HEK293T (cell line): ENCODE data around the gene EMD.

ENCODE experiments used
- CTCF ChIA-PET: fragments of 350-600 bp; formaldehyde crosslinking; extraction: SDS; loops from one replicate; lab custom pipeline; 2021; ENCODE audit warnings: antibody characterized with exemption, inconsistent platforms; lab: Yijun Ruan, JAX
- POLR2A ChIA-PET: fragments of 350-600 bp; formaldehyde crosslinking; extraction: SDS; loops from one replicate; lab custom pipeline; 2020; ENCODE audit warnings: antibody characterized with exemption, inconsistent platforms; lab: Yijun Ruan, JAX
- DNase-seq: peaks from one replicate; pipeline ENCODE4 v3.0.0; 2012; ENCODE audit warnings: mixed read lengths; ENCODE audit errors: extremely low spot score
- ARNT ChIP-seq: fragments of 450-650 bp; IDR thresholded peaks from 2 replicates; pipeline ENCODE4 v1.6.1; 2017; ENCODE audit warnings: mild to moderate bottlenecking
- BHLHE40 ChIP-seq: fragments of 450-650 bp; IDR thresholded peaks from 2 replicates; pipeline ENCODE4 v1.6.1; 2016; ENCODE audit warnings: mild to moderate bottlenecking, moderate library complexity, borderline replicate concordance
- CTBP1 ChIP-seq: fragments of 450-650 bp; IDR thresholded peaks from 2 replicates; pipeline ENCODE4 v1.6.1; 2016; ENCODE audit warnings: borderline replicate concordance
- ELF4 ChIP-seq: fragments of 450-650 bp; IDR thresholded peaks from 2 replicates; pipeline ENCODE4 v1.6.1; 2017; ENCODE audit warnings: antibody characterized with exemption
- FOXA1 ChIP-seq: fragments of 450-650 bp; IDR thresholded peaks from 2 replicates; pipeline ENCODE4 v1.6.1; 2016; ENCODE audit warnings: mild to moderate bottlenecking
- FOXK2 ChIP-seq: fragments of 450-650 bp; IDR thresholded peaks from 2 replicates; pipeline ENCODE4 v1.6.1; 2016; ENCODE audit warnings: mild to moderate bottlenecking
- FOXM1 ChIP-seq: fragments of 450-650 bp; IDR thresholded peaks from 2 replicates; pipeline ENCODE4 v1.6.1; 2017; ENCODE audit warnings: mild to moderate bottlenecking, borderline replicate concordance
- HDGF ChIP-seq: fragments of 450-650 bp; IDR thresholded peaks from 2 replicates; pipeline ENCODE4 v1.6.1; 2017; ENCODE audit warnings: antibody characterized with exemption, borderline replicate concordance
- L3MBTL2 ChIP-seq: fragments of 450-650 bp; conservative IDR thresholded peaks from 2 replicates; pipeline ENCODE4 v1.6.1; 2016; ENCODE audit warnings: mild to moderate bottlenecking
- LEF1 ChIP-seq: fragments of 450-650 bp; IDR thresholded peaks from 2 replicates; pipeline ENCODE4 v1.6.1; 2017; ENCODE audit warnings: mild to moderate bottlenecking, borderline replicate concordance
- NFRKB ChIP-seq: fragments of 450-650 bp; IDR thresholded peaks from 2 replicates; pipeline ENCODE4 v1.6.1; 2016; ENCODE audit warnings: mild to moderate bottlenecking, moderate library complexity
- PKNOX1 ChIP-seq: fragments of 450-650 bp; IDR thresholded peaks from 2 replicates; pipeline ENCODE4 v1.6.1; 2016
- SP1 ChIP-seq: fragments of 450-650 bp; IDR thresholded peaks from 2 replicates; pipeline ENCODE4 v1.6.1; 2017
- SUZ12 ChIP-seq: fragments of 450-650 bp; IDR thresholded peaks from 2 replicates; pipeline ENCODE4 v1.6.1; 2016; ENCODE audit warnings: mild to moderate bottlenecking
- TARDBP ChIP-seq: fragments of 450-650 bp; IDR thresholded peaks from 2 replicates; pipeline ENCODE4 v1.6.1; 2016
- ZNF384 ChIP-seq: fragments of 450-650 bp; IDR thresholded peaks from 2 replicates; pipeline ENCODE4 v1.6.1; 2016

The EMD gene

GRCh38 chrX:154367474-154368308 lies 11.4 kb upstream of the EMD start:
- DNase-seq, result no peak
- POLR2A ChIA-PET, result interaction anchor here (1.1 kb wide), 1 partner anchor 30 kb away, joined by 4 read pairs; the partner anchor contains the start of gene RPL10
- TF ChIP-seq HDGF, result no peak
- no peak for TF ChIP-seq ZNF384
- TF ChIP-seq FOXA1, result no peak
- TF ChIP-seq TARDBP, result no peak
- CTCF ChIA-PET, result no interaction called here

DNA sequence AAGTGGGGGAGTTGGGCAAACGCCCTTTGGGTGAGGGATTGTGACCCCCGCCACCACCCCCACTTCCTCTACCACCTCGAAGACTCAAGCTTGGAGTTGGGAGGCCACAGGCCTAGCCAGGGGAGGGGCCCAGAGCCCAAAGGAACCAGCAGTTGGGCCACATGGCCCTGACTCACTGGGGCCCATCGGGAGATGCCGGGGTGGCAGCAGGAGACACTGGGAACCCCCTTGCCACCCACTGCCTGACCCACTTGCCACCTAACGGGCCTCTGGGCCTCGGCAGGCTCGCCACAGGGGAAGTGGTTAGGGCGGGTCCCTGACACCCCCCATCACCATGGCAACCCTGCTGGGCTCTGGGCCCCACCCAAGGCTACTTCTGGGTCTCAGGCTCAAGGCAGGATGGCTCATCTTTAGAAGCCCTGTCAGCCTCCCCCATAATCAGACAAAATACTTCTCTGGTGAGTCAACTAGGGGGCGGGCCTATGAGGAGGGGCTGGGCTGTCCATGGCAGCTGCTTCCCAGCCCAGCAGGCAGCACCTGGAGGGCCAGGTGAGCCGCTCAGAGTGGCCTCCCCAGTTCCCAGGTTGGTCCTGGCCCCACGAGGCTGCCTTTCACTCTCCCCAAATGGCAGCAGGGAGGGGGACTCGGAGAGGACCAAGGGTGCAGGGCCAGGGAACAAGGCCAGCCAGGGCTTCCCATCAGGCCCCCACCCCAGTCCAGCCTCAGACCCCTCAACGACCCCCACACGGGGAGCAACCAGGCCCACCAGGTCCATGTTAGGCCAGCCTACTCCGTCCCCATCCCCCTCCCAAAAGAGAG lies 10.3 kb upstream of the EMD start:
- POLR2A ChIA-PET, result interaction anchor here (1.4 kb wide), 1 partner anchor 10 kb away, joined by 4 read pairs; the partner anchor contains the start of gene EMD
- TF ChIP-seq HDGF (0 out of 2 replicates have a peak, but pooled peaks have one; percentile 24), FOXA1 (no peak), ARNT (no peak), PKNOX1 (no peak), SP1 (no peak), FOXM1 (no peak), NFRKB (no peak), LEF1 (no peak), ZNF384 (no peak)
- CTCF ChIA-PET, result no interaction called here
- DNase-seq, result no peak

DNA sequence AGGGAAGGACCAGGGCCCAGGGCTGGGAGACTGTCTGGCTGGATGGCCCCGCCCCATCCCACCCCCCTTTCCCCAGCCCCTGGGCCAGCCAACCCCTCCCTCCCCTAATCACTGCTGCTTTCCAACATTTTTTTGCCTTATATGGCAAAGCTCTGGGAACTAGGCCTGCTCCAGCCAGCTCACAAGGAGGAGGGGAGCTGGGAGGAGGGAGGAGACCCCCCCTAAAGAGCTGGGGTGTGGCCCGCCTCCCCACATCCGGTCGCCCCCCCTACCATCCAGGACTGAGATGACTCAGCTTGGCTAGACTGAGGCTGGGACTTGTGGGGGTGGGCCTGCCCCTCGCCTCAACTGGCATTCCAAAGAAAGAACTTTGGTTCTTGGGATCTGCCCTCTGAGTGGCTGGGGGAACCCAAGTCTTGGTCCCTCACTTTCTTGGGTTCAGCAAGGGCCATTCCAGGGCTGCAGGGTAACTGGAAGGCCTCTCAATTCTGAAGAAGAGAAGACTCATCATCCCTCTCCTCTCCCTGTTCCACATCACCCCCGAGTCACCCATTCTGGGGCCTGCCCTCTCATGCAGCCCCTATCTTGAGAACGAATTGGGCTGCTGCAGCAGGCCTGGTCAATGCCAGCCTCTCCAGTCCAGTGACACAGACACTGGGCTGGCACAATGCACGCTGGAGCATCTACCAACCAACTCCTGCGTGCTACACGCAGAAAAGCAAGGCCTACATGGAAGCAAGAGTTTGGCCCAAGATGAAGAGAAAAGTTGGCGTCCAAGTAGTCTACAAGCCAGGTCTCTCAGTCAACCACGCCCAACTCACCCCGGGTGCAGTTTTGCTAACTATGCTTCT lies 9.4 kb upstream of the EMD start:
- TF ChIP-seq FOXA1 (no peak), FOXM1 (0 out of 2 replicates have a peak, but pooled peaks have one; percentile 20), HDGF (0 out of 2 replicates have a peak, but pooled peaks have one; percentile 17), ARNT (no peak), NFRKB (no peak), ELF4 (no peak)
- CTCF ChIA-PET, result interaction anchor here (0.5 kb wide), 1 partner anchor 179 kb away, joined by 3 read pairs; no protein-coding TSS in a partner anchor
- POLR2A ChIA-PET, result interaction anchor here (1.1 to 2.2 kb wide), 4 partner anchors 9 to 179 kb away, joined by 3 to 7 read pairs (median 5); partner anchors contain the start of genes EMD and RPL10
- peak; percentile 43 for DNase-seq

DNA sequence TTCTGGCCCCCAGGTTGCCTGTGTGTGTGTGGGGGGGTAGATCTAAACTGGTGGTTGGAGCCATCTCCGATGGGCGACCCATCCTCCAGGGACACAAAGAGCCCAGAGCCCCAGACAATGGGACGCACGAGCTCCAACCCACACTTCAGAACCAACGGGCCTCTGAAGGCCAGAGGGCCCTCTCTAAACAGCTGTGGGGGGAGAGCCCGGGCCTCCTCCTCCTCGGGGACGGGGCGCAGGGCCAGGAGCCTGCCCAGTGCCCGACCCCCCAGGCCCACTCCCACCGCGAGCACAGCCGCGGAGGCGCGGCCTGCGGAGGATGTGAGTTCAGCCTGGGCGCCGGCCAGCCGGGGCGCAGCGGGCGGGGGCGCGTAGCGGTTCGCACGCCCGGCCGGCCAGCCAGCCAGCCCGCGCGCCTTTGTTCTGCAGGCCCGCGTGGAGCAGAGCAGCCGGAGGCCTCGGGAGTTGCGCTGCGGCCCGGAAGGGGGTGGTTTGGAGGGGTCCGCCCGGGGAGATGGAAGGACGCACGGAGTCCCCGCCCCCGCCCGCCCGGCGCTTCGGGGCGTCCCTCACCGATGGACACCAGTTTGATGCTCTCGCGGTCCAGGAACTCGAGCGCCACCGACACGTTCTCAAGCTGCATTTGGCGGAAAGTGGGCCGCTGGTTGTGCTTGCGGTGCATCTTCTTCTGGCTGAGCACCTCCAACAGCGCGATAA lies 8.6 kb upstream of the EMD start:
- TF ChIP-seq HDGF (0 out of 2 replicates have a peak, but pooled peaks have one; percentile 43), NFRKB (no peak)
- POLR2A ChIA-PET, result interaction anchor here (1.0 to 2.2 kb wide), 7 partner anchors 9 to 350 kb away, joined by 3 to 7 read pairs (median 4); partner anchors contain the start of genes EMD and RPL10
- CTCF ChIA-PET, result interaction anchor here (0.5 to 1.0 kb wide), 2 partner anchors 13 to 178 kb away, joined by 3 read pairs; no protein-coding TSS in a partner anchor
- DNase-seq, result no peak

GRCh38 chrX:154371017-154371788 lies 7.9 kb upstream of the EMD start:
- DNase-seq, result peak; percentile 87
- POLR2A ChIA-PET, result interaction anchor here (1.0 to 2.2 kb wide), 6 partner anchors 8 to 350 kb away, joined by 4 to 7 read pairs (median 4); partner anchors contain the start of genes EMD and RPL10
- peak; percentile 61; the same call in 1 of the 2 replicates for TF ChIP-seq FOXM1
- TF ChIP-seq L3MBTL2, result peak; percentile 69
- TF ChIP-seq LEF1, result no peak
- CTCF ChIA-PET, result interaction anchor here (1.0 kb wide), 1 partner anchor 13 kb away, joined by 3 read pairs; no protein-coding TSS in a partner anchor

- no peak for DNase-seq
- TF ChIP-seq PKNOX1, result no peak
- TF ChIP-seq FOXA1, result no peak
- no peak for TF ChIP-seq LEF1
- TF ChIP-seq BHLHE40, result no peak
- TF ChIP-seq L3MBTL2, result no peak
- TF ChIP-seq ZNF384, result no peak
- TF ChIP-seq SP1, result no peak
- no peak for TF ChIP-seq TARDBP
- no peak for TF ChIP-seq CTBP1
- no peak for TF ChIP-seq SUZ12
- TF ChIP-seq HDGF, result no peak
- no peak for TF ChIP-seq FOXM1
- TF ChIP-seq ELF4, result no peak
- no peak for TF ChIP-seq FOXK2
- no peak for TF ChIP-seq ARNT
- no peak for TF ChIP-seq NFRKB
- ChIA-PET POLR2A (no interaction called here), CTCF (no interaction called here)
Measured at GRCh38 chrX:154371789-154372300, 7.2 kb upstream of the EMD start.
